Caki2 (cell line): ENCODE data around the gene TMLHE. TPM values are rescaled to one million over a fixed set of nuclear protein-coding genes. Genes with fewer than 3 reads are reported as not detected.
"Not testable (repeated sequence)": the region's sequence is repeated elsewhere in the genome, so short reads cannot be mapped to it uniquely, and the experiment has no call there.

Source experiments
- DNase-seq: peaks from one replicate; pipeline ENCODE4 v3.0.0-alpha.2; 2015; ENCODE audit warnings: low read depth
- in situ Hi-C: cut with HindIII; loops from 2 replicates; pipeline ENCODE4 v1.10.0; 2016; ENCODE audit warnings: low sequenced_read_pairs, low pct_unique_long_range_greater_than_20kb, mixed read lengths
- total RNA-seq: library from RNA; depleted of rRNA; stranded (reverse); fragments of >200 nt; shearing (Covaris generic); gene quantifications from 2 replicates; pipeline ENCODE4 v1.2.3, GENCODE V29; 2014; ENCODE audit warnings: low replicate concordance; rRNA removed

Gene TMLHE
- total RNA-seq, result 9.8 and 18.1 TPM in 2 replicates

- in situ Hi-C loops, result no loop called here
- DNase-seq, result peak; percentile 49
Observed at GRCh38 chrX:155612312-155613224, at the start of gene TMLHE, which contains the start of gene SPRY3. Gene TMLHE (minus strand): TSS chrX:155612952. CDS start chrX:155545276, 67,676 bp downstream. Gene SPRY3 (plus strand): TSS chrX:155612586.

GRCh38 chrX:155662282-155662681 is 49.5 kb upstream of the TMLHE start:
- in situ Hi-C loops, result no loop called here
- no peak for DNase-seq

- no peak for DNase-seq
- in situ Hi-C loops, result no loop called here
Observed at GRCh38 chrX:155645180-155645579, 32.4 kb upstream of the TMLHE start.

GRCh38 chrX:155643240-155643639 is 30.5 kb upstream of the TMLHE start:
- DNase-seq, result no peak
- in situ Hi-C loops, result no loop called here

GRCh38 chrX:155641371-155641770 is 28.6 kb upstream of the TMLHE start:
- in situ Hi-C loops, DNase-seq: not testable (repeated sequence)

GRCh38 chrX:155637714-155638113 is 25.0 kb upstream of the TMLHE start:
- in situ Hi-C loops, result no loop called here
- no peak for DNase-seq

- DNase-seq, in situ Hi-C loops: not testable (repeated sequence)
Observed at GRCh38 chrX:155635019-155635418, 22.3 kb upstream of the TMLHE start.

GRCh38 chrX:155632431-155633100 is 19.8 kb upstream of the TMLHE start:
- DNase-seq, result peak; percentile 12

GRCh38 chrX:155620110-155620509 is 7.4 kb upstream of the TMLHE start:
- in situ Hi-C loops, DNase-seq: not testable (repeated sequence)

More at GRCh38 chrX:155632431-155633100, 19.8 kb upstream of the TMLHE start:
- in situ Hi-C loops, result no loop called here

GRCh38 chrX:155615938-155616337 is 3.2 kb upstream of the TMLHE start:
- in situ Hi-C loops, result no loop called here
- no peak for DNase-seq

- in situ Hi-C loops, result no loop called here
- DNase-seq, result no peak
Observed at GRCh38 chrX:155613927-155614559, 1.3 kb upstream of the TMLHE start.

GRCh38 chrX:155611302-155611701 is 1.4 kb downstream of the TMLHE start:
- in situ Hi-C loops, result no loop called here
- no peak for DNase-seq

- in situ Hi-C loops, result no loop called here
- DNase-seq, result no peak
Observed at GRCh38 chrX:155592981-155593380, 19.8 kb downstream of the TMLHE start.

- in situ Hi-C loops, result no loop called here
- no peak for DNase-seq
Observed at GRCh38 chrX:155592331-155592730, 20.4 kb downstream of the TMLHE start.

- no peak for DNase-seq
- in situ Hi-C loops, result no loop called here
Observed at GRCh38 chrX:155577682-155578081, 35.1 kb downstream of the TMLHE start.

GRCh38 chrX:155563099-155563498 is 49.7 kb downstream of the TMLHE start:
- in situ Hi-C loops, result no loop called here
- DNase-seq, result no peak

GRCh38 chrX:155544881-155545280 is 67.9 kb downstream of the TMLHE start:
- no peak for DNase-seq
- in situ Hi-C loops, result no loop called here

GRCh38 chrX:155535866-155536265 is 76.9 kb downstream of the TMLHE start:
- in situ Hi-C loops, result no loop called here
- DNase-seq, result no peak

- in situ Hi-C loops, result no loop called here
- DNase-seq, result no peak
Observed at GRCh38 chrX:155534800-155535199, 78.0 kb downstream of the TMLHE start.
